ENCODE measurements around the gene CD200R1L.

The CD200R1L gene

GRCh38 chr3:112817271-112817670 is 29.4 kb downstream of the CD200R1L start:
- Histone ChIP-seq H3K27ac (ENCODE audit: low read depth, low read length) (no peak overlapping the region), H3K27me3 (ENCODE audit: control insufficient read depth, insufficient read depth, low read length) (no peaks in the 10 kb centered on the region), H3K4me1 (ENCODE audit: control insufficient read depth, insufficient read depth, low read length) (peaks cover 3% of the 10 kb centered on the region), H3K9ac (ENCODE audit: low read length) (no peak overlapping the region), H3K36me3 (ENCODE audit: control insufficient read depth, insufficient read depth, low read length) (no peaks in the 10 kb centered on the region), H3K4me3 (ENCODE audit: low read length) (no peak overlapping the region)

GRCh38 chr3:112815981-112816380 is 30.7 kb downstream of the CD200R1L start:
- Histone ChIP-seq H3K9ac (ENCODE audit: low read length) (no peak overlapping the region), H3K27me3 (ENCODE audit: control insufficient read depth, insufficient read depth, low read length) (no peaks in the 10 kb centered on the region), H3K4me1 (ENCODE audit: control insufficient read depth, insufficient read depth, low read length) (peaks cover 4% of the 10 kb centered on the region), H3K4me3 (ENCODE audit: low read length) (no peak overlapping the region), H3K36me3 (ENCODE audit: control insufficient read depth, insufficient read depth, low read length) (no peaks in the 10 kb centered on the region), H3K27ac (ENCODE audit: low read depth, low read length) (no peak overlapping the region)

- Histone ChIP-seq H3K4me3 (ENCODE audit: low read length) (no peak overlapping the region), H3K27ac (ENCODE audit: low read depth, low read length) (no peak overlapping the region), H3K27me3 (ENCODE audit: control insufficient read depth, insufficient read depth, low read length) (no peaks in the 10 kb centered on the region), H3K36me3 (ENCODE audit: control insufficient read depth, insufficient read depth, low read length) (no peaks in the 10 kb centered on the region), H3K9ac (ENCODE audit: low read length) (no peak overlapping the region), H3K4me1 (ENCODE audit: control insufficient read depth, insufficient read depth, low read length) (peaks cover 9% of the 10 kb centered on the region)
These were observed 32.4 kb downstream of the CD200R1L start for GRCh38 chr3:112814266-112814665.

GRCh38 chr3:112813723-112814171 is 32.9 kb downstream of the CD200R1L start:
- Histone ChIP-seq H3K27me3 (ENCODE audit: control insufficient read depth, insufficient read depth, low read length) (no peaks in the 10 kb centered on the region), H3K9ac (ENCODE audit: low read length) (no peak overlapping the region), H3K27ac (ENCODE audit: low read depth, low read length) (no peak overlapping the region), H3K4me3 (ENCODE audit: low read length) (no peak overlapping the region), H3K36me3 (ENCODE audit: control insufficient read depth, insufficient read depth, low read length) (no peaks in the 10 kb centered on the region), H3K4me1 (ENCODE audit: control insufficient read depth, insufficient read depth, low read length) (peaks cover 9% of the 10 kb centered on the region)

- no peaks in the 10 kb centered on the region for H3K36me3 ChIP-seq (ENCODE audit: control insufficient read depth, insufficient read depth, low read length)
- H3K4me3 ChIP-seq (ENCODE audit: low read length) = no peak overlapping the region
- peaks cover 9% of the 10 kb centered on the region for H3K4me1 ChIP-seq (ENCODE audit: control insufficient read depth, insufficient read depth, low read length)
- H3K27me3 ChIP-seq (ENCODE audit: control insufficient read depth, insufficient read depth, low read length) = no peaks in the 10 kb centered on the region
- H3K27ac ChIP-seq (ENCODE audit: low read depth, low read length) = peak overlapping the region; percentile 65
- H3K9ac ChIP-seq (ENCODE audit: low read length) = no peak overlapping the region
These were observed 33.6 kb downstream of the CD200R1L start for GRCh38 chr3:112813016-112813415.

- H3K27me3 ChIP-seq (ENCODE audit: control insufficient read depth, insufficient read depth, low read length) = no peaks in the 10 kb centered on the region
- H3K27ac ChIP-seq (ENCODE audit: low read depth, low read length) = peak overlapping the region; percentile 65
- no peak overlapping the region for H3K4me3 ChIP-seq (ENCODE audit: low read length)
- no peak overlapping the region for H3K9ac ChIP-seq (ENCODE audit: low read length)
- H3K36me3 ChIP-seq (ENCODE audit: control insufficient read depth, insufficient read depth, low read length) = no peaks in the 10 kb centered on the region
- H3K4me1 ChIP-seq (ENCODE audit: control insufficient read depth, insufficient read depth, low read length) = peaks cover 9% of the 10 kb centered on the region
These were observed 34.6 kb downstream of the CD200R1L start for GRCh38 chr3:112811917-112812660.

GRCh38 chr3:112811131-112811884 is 35.4 kb downstream of the CD200R1L start:
- peak overlapping the region; percentile 34 for H3K27ac ChIP-seq (ENCODE audit: low read depth, low read length)
- H3K9ac ChIP-seq (ENCODE audit: low read length) = no peak overlapping the region
- no peaks in the 10 kb centered on the region for H3K27me3 ChIP-seq (ENCODE audit: control insufficient read depth, insufficient read depth, low read length)
- no peaks in the 10 kb centered on the region for H3K36me3 ChIP-seq (ENCODE audit: control insufficient read depth, insufficient read depth, low read length)
- peaks cover 9% of the 10 kb centered on the region for H3K4me1 ChIP-seq (ENCODE audit: control insufficient read depth, insufficient read depth, low read length)
- no peak overlapping the region for H3K4me3 ChIP-seq (ENCODE audit: low read length)

GRCh38 chr3:112810561-112810960 is 36.1 kb downstream of the CD200R1L start:
- Histone ChIP-seq H3K36me3 (ENCODE audit: control insufficient read depth, insufficient read depth, low read length) (no peaks in the 10 kb centered on the region), H3K27ac (ENCODE audit: low read depth, low read length) (no peak overlapping the region), H3K27me3 (ENCODE audit: control insufficient read depth, insufficient read depth, low read length) (no peaks in the 10 kb centered on the region)

GRCh38 chr3:112808136-112808535 is 38.5 kb downstream of the CD200R1L start:
- Histone ChIP-seq H3K27me3 (ENCODE audit: control insufficient read depth, insufficient read depth, low read length) (no peaks in the 10 kb centered on the region), H3K36me3 (ENCODE audit: control insufficient read depth, insufficient read depth, low read length) (no peaks in the 10 kb centered on the region), H3K4me3 (ENCODE audit: low read length) (no peak overlapping the region), H3K9ac (ENCODE audit: low read length) (no peak overlapping the region), H3K27ac (ENCODE audit: low read depth, low read length) (no peak overlapping the region), H3K4me1 (ENCODE audit: control insufficient read depth, insufficient read depth, low read length) (peaks cover 6% of the 10 kb centered on the region)

More at GRCh38 chr3:112810561-112810960, 36.1 kb downstream of the CD200R1L start:
- H3K4me1 ChIP-seq (ENCODE audit: control insufficient read depth, insufficient read depth, low read length) = peaks cover 9% of the 10 kb centered on the region
- no peak overlapping the region for H3K4me3 ChIP-seq (ENCODE audit: low read length)
- H3K9ac ChIP-seq (ENCODE audit: low read length) = no peak overlapping the region

- Histone ChIP-seq H3K4me3 (ENCODE audit: low read length) (no peak overlapping the region), H3K4me1 (ENCODE audit: control insufficient read depth, insufficient read depth, low read length) (peaks cover 6% of the 10 kb centered on the region), H3K27ac (ENCODE audit: low read depth, low read length) (no peak overlapping the region), H3K36me3 (ENCODE audit: control insufficient read depth, insufficient read depth, low read length) (no peaks in the 10 kb centered on the region), H3K27me3 (ENCODE audit: control insufficient read depth, insufficient read depth, low read length) (no peaks in the 10 kb centered on the region), H3K9ac (ENCODE audit: low read length) (no peak overlapping the region)
These were observed 39.0 kb downstream of the CD200R1L start for GRCh38 chr3:112807685-112808084.

- no peak overlapping the region for H3K27ac ChIP-seq (ENCODE audit: low read depth, low read length)
- no peak overlapping the region for H3K9ac ChIP-seq (ENCODE audit: low read length)
- no peaks in the 10 kb centered on the region for H3K27me3 ChIP-seq (ENCODE audit: control insufficient read depth, insufficient read depth, low read length)
- H3K36me3 ChIP-seq (ENCODE audit: control insufficient read depth, insufficient read depth, low read length) = no peaks in the 10 kb centered on the region
- no peak overlapping the region for H3K4me3 ChIP-seq (ENCODE audit: low read length)
- H3K4me1 ChIP-seq (ENCODE audit: control insufficient read depth, insufficient read depth, low read length) = peaks cover 6% of the 10 kb centered on the region
These were observed 39.8 kb downstream of the CD200R1L start for GRCh38 chr3:112806903-112807302.

GRCh38 chr3:112805126-112805525 is 41.5 kb downstream of the CD200R1L start:
- Histone ChIP-seq H3K4me1 (ENCODE audit: control insufficient read depth, insufficient read depth, low read length) (no peaks in the 10 kb centered on the region), H3K27me3 (ENCODE audit: control insufficient read depth, insufficient read depth, low read length) (no peaks in the 10 kb centered on the region), H3K4me3 (ENCODE audit: low read length) (no peak overlapping the region), H3K27ac (ENCODE audit: low read depth, low read length) (no peak overlapping the region), H3K9ac (ENCODE audit: low read length) (no peak overlapping the region), H3K36me3 (ENCODE audit: control insufficient read depth, insufficient read depth, low read length) (no peaks in the 10 kb centered on the region)

All from rectal smooth muscle tissue (tissue), 1 donor.